Measurements from ENCODE around the gene TAP2.
"Not testable (repeated sequence)": the region's sequence is repeated elsewhere in the genome, so short reads cannot be mapped to it uniquely, and the experiment has no call there.

Gene TAP2

DNA sequence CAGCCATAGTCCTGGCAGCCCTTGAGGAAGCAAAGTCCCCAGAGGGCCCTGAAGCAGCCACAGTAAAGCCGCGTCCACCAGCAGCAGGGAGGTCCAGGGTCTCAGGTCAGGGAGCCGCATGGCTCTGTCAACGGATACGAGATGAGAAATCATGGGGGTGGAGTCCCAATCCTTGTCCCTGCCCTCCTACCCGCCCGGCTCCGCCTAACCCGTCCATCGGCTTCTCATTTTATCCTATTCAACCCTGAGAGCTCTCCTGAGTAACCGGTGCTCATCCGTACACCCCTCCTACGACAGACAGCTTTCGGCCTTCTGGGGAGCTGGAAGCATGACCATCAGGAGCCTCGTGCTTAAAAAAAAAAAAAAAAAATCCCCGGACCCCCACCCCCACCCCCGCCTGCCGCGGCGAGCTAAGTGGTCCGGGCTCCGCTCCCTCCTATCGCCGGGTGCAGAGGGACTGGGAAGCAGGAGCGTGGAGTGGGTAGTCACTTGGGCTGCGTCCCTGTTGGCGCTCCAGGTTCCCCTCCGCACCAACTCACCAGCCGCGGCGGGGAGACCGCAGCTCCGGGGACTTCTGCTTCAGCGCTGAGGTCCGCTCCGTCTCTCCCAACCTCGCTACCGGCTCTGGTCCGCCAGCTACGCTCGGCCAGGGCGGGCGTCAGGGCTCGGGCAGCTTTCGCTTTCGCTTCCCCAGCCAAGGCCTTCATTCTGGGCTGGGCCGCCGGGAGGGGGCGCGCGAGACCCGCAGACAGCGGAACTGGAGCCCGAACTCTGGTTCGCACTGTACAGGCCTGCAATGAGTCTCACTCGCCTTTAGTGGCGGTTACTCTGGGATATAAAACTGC, at the start of gene TAP2:
Gene TAP2, minus strand, starts transcription at position 626 of the 845 bp plus-strand sequence. Its CDS starts 506 bp downstream, at position 120.
- peak; percentile 90 to 92 for DNase-seq

DNA sequence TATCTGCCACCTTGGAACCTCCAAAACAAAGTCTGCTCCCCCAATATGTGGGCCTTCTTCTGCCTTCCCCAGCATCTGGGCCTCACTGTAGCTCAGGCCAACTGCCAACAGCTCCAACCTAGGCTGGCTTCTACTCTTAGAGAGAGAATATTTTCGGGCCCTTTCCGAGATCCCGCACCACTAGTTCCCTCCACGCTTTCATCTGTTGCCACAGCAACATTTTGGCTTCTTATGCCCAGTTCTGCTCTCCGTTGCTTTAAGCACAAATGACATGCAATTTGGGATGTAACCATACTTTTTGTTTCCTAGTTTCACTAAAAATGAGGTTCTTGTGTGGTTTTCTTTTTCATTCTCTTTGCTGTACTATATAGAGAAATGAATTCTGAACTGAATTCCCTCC, 49.1 kb upstream of the TAP2 start:
- no peak for DNase-seq

DNA sequence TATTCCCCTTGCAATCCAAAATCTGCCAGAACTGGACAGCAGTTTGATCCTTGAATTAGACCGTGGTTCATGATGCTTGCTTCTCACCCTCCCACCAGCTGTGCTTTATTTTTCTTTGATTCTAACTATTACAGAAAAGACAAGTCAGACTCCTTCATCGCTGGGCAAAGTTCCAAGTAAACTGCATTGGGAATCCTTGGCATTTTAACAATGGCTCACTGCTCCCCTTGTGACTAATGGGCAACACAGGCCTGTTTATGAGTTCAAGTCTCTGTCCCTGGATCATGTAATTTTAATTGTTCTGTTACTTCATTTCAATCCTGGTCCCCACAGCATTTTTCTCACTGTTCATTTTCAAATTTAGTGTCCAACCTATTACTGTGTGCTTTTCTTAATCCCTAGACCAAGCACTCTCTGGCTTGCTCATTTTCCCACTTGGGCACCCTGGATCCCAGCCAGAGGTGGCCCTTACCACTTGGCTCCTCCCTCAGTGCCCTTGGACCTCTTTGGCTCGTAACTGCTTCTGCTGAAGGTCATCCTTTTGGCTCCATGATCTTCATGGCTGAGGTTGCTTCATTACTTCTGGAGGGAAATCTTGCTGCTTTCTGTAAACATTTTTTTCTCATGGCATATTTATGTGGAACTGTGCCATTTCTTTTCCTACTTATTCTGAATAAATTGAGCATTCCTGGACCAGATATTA, 48.3 kb upstream of the TAP2 start:
- no peak for DNase-seq

DNA sequence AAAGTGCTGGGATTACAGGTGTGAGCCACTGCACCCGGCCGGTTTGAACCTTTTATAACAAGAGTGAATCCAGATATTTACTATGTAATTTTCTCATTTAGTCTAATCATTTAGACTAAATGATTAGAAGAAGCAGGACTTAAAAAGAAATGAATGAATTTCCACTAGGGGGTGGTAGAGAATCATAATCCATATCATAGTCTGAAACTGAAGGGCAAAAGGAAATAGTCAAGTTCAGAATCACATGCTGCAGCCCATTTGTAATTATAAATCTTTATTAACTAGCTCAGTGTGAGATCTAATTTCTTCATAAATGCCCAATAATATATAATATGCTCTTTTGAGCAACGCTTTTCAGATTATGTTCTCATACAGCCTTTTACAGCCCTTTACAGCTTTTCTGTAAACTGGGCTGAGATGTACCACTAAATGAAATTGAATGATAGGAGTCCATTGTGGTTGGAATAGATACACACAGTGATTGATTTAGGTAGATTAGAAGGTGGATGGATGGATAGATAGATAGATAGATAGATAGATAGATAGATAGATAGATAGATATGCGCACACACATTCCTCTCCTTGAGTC, 47.3 kb upstream of the TAP2 start:
- DNase-seq, result peak in 1 of 2 donors; percentile 82

DNA sequence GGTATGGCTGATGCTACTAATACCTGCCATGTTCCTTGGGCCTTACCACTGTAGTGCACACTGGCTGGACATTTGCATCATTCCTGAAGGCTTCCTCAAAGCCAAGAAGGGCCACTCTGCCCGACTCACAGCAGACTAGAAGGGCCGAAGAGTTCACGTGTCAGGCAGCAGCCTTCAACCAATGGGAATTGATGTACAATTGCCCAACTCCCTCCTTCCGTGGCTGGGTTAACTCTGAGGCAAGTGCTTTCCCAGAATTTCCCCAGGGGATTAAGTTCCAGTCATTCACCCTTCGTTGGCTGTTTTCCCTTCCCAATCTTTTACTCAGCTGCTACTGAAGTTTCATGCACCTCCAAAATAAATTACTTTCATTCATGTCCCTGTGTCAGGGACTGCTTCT, 45.2 kb upstream of the TAP2 start:
- DNase-seq, result no peak

GRCh38 chr6:32882879-32883250, 44.3 kb upstream of the TAP2 start:
- DNase-seq, result no peak

DNA sequence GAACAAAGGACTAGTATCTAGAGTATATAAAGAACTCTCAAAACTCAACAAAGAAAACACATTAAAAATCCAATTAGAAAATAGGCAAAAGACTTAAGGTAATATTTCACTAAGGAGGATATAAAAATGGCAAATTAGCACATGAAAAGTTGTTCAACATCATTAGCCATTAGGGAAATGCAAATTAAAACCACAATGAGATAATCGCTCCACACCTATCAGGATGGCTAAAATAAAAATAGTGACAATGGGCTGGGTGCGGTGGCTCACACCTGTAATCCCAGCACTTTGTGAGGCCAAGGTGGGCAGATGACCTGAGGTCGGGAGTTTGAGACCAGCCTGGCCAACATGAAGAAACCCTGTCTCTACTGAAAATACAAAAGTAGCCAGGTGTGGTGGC, 42.4 kb upstream of the TAP2 start:
- not testable (repeated sequence) for DNase-seq

DNA sequence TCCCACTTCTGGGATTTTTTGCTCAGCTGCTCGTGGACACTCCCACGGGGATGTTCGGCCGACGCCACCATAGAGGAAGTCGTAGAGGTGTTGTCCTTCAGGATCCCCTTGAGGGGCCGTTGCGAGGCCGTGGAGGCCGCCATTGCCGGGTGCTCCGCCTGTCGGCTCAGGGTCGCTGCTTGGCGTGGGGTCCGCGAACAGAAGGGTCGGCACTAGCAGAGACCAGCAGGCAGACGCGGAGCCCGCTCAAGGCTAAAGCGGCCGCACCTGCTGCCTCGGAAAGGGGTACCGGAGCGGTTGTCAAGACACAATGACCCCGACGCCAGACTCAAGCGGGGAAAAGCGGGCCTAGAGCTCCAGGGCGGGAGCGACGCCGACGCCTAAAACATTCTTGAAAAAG, 41.2 kb upstream of the TAP2 start:
- DNase-seq, result no peak

- DNase-seq, result no peak
Observed at GRCh38 chr6:32876603-32877002, 38.1 kb upstream of the TAP2 start.

- not testable (repeated sequence) for DNase-seq
Observed at GRCh38 chr6:32873947-32874346, 35.4 kb upstream of the TAP2 start.

GRCh38 chr6:32868257-32868788, 29.8 kb upstream of the TAP2 start:
- peak; percentile 54 to 74 for DNase-seq

- DNase-seq, result no peak
Observed at GRCh38 chr6:32867554-32868256, 29.2 kb upstream of the TAP2 start.

DNA sequence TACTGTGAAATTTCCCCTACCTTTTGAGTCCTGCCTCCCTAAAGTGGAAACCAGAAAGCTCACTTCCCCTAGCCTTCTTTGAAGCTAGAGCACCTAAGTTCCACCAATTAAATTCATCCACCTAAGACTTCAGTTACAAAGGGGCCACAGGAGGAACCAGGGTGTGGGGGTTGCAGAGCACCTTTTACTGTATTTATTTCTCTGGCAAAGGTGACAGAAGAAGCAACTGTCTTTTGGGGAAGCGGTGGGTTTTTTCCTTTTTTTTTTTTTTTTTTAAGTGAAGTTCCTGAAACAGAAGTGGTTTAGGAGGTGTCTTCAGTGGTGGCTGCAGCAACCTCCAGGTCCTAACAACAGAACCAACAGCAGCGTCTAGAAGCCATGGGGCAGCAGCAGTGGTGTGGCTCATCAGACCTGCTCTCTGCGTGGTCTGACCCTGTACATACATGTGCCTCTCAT, 28.5 kb upstream of the TAP2 start:
- no peak for DNase-seq

- DNase-seq, result no peak
Observed at GRCh38 chr6:32865724-32866443, 27.3 kb upstream of the TAP2 start.

DNA sequence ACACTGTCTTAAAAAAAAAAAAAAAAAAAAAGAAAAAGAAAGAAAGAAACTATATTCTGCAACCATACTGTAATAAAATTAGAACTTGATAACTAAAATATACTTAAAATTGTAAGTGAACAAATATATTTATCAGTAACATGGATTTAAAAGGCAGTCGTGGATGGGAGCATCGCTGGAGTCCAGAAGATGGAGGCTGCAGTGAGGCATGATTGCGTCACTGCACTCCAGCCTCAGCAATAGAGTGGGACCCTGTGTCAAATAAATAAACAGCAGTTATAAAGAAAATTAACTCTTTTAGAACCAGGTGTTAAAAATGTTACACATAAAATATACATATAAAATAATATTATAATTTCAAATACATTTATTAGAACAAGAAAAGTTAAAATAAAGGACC, 24.2 kb upstream of the TAP2 start:
- no peak for DNase-seq

GRCh38 chr6:32860674-32861073, 22.1 kb upstream of the TAP2 start:
- no peak for DNase-seq

- no peak for DNase-seq
Observed at GRCh38 chr6:32858194-32858593, 19.7 kb upstream of the TAP2 start.

- DNase-seq, result no peak
Observed at GRCh38 chr6:32857156-32857891, 18.8 kb upstream of the TAP2 start.

GRCh38 chr6:32855467-32856174, 17.1 kb upstream of the TAP2 start:
- no peak for DNase-seq

GRCh38 chr6:32854376-32855178, 16.0 kb upstream of the TAP2 start:
- peak; percentile 63 to 67 for DNase-seq
